HS-27A (cell line): ENCODE measurements around the gene TEX264.
"Not testable (repeated sequence)": the region's sequence is repeated elsewhere in the genome, so short reads cannot be mapped to it uniquely, and the experiment has no call there.

Source experiments
- DNase-seq: peaks from one replicate; pipeline ENCODE4 v3.0.0-alpha.2; 2012; ENCODE audit warnings: low read depth, missing footprints

TEX264 gene, protein sequence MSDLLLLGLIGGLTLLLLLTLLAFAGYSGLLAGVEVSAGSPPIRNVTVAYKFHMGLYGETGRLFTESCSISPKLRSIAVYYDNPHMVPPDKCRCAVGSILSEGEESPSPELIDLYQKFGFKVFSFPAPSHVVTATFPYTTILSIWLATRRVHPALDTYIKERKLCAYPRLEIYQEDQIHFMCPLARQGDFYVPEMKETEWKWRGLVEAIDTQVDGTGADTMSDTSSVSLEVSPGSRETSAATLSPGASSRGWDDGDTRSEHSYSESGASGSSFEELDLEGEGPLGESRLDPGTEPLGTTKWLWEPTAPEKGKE

DNA sequence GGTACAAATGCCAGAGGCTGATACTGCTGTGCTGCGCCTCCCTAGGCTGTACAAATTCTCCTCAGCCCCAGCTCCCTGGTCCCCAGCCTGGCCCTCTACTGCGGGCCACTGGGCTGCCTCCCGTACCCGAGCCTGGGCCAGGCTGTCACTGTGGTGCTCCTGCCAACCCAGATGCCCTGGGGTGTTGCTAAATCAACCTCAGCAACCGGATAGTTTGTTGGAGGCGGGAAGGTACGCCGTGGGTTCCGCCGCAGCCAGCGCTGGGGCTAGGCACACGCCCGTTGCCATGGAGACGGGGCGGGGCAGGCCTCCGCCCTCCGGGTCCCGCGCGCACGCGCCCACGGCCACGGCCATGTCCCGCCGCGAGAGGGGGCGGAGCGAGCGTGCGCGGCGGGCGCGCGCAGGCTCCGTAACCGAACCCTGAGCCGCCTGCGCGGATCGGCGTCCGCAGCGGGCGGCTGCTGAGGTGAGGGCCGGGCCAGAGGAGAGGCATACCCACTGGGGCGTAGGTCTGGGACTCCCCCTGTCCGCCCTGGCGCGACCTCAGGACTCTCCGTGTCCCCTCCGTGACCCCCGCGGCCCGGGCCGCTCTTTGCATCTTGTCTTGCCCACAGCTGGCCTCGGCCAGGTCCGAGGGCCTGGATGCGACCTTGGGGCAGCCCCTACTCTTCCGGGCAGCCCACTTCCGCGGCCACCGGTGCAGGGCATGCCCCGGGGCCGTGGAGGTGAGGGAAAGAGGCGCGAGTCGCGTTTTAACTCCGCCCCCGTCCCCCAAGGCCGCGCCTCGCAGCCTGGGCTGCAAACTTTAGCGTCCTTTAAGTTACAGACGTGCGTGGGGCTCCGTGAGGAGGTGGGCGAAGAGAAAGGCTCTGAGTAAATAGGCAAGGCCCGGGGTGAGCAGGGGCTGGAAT, at the start of gene TEX264:
TEX264 (plus strand) TSS at position 430 of the 911 bp plus-strand sequence. CDS start 3,053 bp downstream, outside the sequence.
- DNase-seq: peak; percentile 40

- DNase-seq: no peak
Measured at GRCh38 chr3:51622413-51622812, 48.6 kb upstream of the TEX264 start.

DNA sequence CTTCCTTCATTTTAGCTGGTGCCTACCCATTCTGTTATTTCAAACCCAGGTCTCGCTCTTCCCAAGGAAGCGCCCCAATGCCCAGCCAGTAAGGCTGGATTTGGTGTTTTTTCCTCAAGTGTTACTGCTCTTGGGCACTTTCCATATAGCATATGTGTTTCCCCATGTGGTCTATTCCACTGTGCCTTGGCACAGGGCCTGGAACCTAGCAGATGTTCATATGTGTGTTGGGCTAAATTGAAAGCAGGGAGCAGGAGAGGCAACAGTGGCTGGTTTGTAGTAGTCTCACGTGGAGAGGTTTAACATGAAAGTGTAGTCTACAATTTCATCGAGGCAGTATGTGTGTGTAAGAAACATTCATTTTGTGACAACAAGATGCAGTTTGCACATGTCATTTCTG, 48.2 kb upstream of the TEX264 start:
- no peak for DNase-seq

GRCh38 chr3:51630513-51630912, 40.5 kb upstream of the TEX264 start:
- DNase-seq: no peak

GRCh38 chr3:51637144-51637940, 33.7 kb upstream of the TEX264 start:
- no peak for DNase-seq

DNA sequence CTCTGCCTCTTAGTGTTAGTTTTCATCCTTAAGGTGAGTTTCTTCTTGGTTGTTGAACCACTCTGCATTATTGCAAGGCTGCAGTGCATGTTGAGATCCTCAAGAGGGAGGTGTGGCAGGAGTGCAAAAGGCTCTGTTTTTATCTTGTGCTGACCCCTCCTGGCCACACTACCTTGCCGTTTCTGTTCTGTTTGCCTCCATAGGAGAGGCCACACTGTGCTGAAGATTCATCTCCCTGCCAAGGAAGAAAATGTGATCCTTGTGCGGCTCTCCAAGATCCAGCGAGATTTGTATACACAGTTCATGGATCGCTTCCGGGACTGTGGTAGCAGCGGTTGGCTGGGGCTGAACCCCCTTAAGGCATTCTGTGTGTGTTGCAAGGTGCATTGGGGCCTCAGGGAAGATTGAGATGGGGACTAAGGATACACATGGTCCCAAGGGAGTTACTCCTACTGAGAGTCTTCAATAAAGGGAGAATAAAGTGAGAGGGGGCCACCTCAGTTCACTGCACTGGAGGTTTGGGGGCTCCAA, 33.0 kb upstream of the TEX264 start:
- DNase-seq: peak; percentile 9

DNA sequence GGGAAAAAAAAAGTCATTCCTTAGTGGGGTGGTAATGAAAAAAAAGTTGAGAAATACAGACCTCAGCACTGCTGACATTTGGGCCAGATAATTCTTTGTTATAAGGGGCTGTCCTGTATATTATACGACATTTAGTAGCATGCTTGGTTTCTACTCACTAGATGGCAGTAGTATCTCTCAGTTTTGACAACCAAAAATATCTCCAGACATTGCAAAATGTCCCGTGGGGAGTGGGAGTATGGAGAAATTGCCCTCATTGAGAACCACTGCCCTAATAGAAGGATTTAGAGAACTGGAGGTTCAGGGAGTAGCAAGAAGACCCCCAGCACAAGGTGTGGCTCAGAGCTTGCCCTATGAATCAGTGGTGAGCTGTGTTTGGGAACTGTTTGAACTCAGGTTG, 28.6 kb upstream of the TEX264 start:
- no peak for DNase-seq

GRCh38 chr3:51646091-51646490, 25.0 kb upstream of the TEX264 start:
- DNase-seq: no peak

DNA sequence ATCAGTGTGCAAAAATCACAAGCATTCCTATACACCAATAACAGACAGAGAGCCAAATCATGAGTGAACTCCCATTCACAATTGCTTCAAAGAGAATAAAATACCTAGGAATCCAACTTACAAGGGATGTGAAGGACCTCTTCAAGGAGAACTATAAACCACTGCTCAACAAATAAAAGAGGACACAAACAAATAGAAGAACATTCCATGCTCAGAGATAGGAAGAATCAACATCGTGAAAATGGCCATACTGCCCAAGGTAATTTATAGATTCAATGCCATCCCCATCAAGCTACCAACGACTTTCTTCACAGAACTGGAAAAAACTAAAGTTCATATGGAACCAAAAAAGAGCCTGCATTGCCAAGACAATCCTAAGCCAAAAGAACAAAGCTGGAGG, 18.9 kb upstream of the TEX264 start:
- DNase-seq: not testable (repeated sequence)

GRCh38 chr3:51653409-51653808, 17.6 kb upstream of the TEX264 start:
- DNase-seq: not testable (repeated sequence)

GRCh38 chr3:51657234-51657633, 13.8 kb upstream of the TEX264 start:
- no peak for DNase-seq

DNA sequence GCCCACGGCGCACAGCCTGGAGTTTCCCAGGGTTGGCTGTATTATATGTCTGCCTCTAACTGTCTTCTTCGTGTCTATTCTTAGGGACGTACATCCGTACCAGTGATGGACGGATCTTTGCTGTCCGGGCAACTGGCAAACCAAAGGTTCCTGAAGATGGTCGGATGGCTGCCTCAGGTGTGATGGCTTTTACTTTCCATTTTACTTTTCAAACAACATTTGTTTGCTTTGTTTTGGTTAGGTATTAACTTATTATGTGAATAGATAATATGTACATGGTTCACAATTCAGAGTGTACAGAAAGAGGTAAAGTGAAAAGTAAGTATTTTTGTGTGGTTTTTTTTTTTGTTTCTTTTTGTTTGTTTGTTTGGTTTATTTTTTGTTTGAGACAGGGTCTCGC, 11.1 kb upstream of the TEX264 start:
- DNase-seq: no peak

DNA sequence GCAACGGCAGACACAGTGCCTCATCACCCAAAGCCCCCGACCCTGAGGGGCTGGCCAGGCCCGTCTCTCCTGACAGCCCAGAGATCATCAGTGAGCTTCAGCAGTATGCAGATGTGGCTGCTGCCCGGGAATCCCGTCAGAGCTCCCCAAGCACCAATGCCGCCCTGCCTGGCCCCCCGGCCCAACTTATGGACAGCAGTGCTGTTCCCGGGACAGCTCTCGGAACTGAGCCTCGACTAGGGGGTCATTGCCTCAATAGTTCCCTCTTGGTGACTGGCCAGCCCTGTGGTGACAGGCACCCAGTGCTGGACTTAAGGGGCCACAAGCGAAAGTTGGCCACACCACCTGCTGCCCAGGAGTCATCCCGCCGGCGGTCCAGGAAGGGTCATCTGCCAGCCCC, 8.6 kb upstream of the TEX264 start:
- no peak for DNase-seq

DNA sequence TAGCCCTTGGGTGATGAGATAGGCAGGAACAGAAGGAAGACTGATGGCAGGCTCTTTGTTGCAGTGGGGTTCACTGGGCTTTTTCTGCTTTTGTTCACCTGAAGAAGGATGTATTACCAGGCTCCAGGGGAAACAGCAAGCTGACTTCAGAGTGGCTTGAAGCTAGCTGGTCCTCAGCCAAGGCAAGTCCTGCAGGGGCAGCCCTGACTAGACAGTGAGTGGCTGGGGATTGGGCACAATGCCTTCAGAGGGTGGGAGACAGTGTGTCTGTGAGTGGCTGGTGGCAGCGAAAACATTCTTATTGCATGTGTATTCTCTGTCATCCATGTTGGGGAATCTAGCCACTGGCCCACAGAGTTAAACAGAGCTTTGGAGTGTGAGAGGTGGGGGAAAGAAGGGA, 2.3 kb upstream of the TEX264 start:
- DNase-seq: no peak

DNA sequence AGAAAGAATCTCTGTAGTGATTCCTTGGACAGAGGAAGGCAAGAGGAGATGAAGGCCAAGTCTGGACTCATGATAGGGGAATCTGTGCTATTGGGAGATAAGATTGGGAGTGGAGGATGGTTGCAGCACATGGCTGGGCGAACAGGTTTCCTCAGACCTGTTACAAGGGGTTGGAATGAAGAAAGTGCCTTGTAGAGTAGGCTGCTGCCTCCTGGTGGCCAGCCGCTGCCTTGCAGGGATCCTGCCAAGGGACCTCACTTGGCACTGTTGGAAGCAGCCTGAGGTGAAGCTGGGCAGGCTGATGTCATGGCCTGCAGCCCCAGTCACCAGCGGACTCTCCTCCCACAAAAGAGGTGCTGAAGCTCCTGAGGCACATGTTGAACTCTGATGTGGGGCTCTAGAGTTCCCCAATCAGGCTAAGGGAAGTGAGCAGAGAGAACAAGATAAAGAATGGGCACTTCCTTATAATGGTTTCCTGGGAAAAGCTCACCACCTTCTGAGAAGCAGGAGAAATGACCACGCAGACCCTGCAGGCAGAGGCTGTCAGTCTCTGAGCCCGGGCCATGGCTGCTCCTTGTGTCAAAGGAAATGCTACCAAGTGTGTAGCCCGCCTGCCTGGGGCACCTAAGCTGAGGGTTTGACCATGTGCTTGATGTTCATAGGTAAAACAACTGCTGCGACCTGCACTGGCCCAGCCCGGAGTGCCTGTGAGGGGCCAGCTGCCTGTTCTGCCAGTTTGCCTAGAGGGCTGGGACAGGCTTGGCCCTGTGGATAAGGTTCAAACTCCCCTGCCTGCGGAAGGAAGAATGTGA, 1.6 kb upstream of the TEX264 start:
- peak; percentile 55 for DNase-seq

DNA sequence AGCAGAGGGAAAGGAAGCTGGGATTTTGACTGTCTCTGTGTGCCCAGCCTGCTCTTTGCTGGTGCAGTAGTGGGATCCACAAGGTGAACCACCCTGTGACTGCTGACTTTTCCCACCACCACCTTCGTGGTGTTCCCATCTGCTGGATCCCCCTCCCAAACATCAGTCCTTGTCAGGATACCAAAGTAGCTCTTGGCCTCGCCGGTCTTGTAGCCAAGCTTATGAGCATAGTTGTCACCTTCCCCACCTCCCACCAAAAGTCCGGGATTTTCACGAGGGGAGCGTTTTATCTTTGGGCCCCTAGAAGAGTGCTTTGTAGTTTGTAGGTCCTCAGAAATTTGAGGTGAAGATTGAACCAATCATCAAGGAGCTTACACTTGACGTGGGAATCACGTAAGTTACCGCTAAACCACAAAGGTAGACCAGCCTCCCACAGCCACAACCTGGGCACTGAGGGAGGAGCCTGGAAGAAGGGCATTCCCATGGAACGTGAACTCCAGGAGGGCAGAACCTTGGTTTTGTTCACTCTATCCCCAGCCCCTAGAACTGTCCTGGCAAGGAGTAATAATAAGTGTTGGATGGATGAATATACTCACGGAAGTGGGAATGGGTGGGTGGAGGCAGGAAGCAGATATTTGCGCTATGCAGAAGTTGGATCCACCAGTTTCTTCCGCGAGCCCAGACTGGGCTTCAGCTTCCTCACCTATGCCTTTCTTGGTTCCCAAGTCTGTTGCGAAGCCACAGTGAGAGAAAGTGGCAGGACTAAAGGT, 814 bp upstream of the TEX264 start:
- no peak for DNase-seq

DNA sequence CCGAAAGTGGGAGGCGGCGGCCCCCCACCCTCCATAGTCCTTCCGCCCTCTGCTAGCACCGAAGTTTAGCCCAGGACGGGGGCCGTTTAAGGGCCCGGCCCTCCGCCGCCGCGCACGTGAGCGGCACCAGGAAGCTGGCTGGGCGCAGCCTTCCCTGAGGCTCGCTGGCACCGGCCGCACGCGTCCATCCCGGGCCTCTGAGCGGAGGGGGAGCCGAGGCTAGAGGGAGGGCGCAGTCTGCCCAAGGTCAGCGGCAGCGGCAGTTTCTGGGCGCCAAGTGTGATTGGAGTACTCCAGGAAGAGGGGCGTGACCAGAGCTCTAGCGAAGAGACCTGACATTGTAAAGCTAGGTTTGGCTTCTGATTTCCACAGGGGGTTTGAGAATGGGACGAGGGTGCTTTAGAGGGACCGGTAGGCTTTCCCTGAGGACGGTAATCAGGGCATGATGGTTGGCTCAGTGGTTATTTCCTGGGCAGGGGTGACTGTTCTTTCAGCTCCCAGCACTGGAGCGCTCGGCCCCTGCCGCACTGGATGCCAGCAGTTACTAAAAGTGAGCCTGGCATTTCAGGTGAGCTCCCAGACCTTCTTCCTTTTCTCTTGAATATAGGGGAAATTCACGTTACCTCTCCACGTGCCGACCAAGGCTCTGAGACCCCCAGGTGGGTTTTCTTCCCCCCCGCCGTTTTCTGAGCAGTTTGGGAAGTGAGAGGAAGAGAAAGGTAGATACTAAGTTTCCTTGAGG, 853 bp downstream of the TEX264 start:
- DNase-seq: peak; percentile 23

DNA sequence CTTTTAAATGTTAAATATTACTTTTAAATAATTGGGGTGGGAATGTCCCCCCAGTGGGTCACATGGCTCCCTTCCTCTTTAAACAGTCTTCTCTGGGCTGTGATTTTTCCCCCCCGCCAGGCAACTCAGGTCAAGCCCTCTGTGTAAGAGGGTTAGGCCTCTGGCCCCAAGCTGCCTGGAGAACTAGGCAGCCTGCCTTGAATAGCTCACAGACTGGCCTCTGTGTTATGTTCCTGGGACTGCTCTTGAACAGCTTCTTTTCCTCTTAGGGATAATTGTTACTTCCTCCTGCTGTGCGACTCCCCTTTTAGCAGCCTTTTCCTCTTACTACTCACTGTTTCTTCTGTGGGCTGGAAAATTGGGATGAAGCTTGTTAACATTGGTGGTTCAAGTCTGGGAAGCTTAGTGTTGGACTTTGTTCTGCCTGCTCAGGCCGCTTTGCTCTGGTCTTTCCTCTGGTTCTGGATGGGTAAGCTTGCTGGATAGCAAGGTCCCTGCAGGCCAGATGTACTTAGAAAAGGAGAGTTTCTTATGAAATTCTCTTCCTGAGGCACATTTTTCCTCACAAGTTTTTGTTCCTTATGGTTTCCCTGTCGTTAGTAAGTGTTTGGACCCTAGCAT, 2.2 kb downstream of the TEX264 start:
- no peak for DNase-seq
